Right lobe of liver (tissue), 6 donors: ENCODE results near the gene LYST. TPM values are rescaled to one million over a fixed set of nuclear protein-coding genes. Genes with fewer than 3 reads are reported as not detected.

ENCODE experiments used
- ATAC-seq, 4 donors: fragments of 200-7000 bp; cut with Tn5 transposase; one replicate each; pipeline ENCODE4 v1.9.1; 2020; ENCODE audit warnings: mild to moderate bottlenecking in 4 of 4, moderate library complexity in 4 of 4
- DNase-seq, 3 donors: peaks; one replicate each; pipeline ENCODE4 v3.0.0-alpha.2; 2020
- H3K27ac ChIP-seq, 3 donors: fragments of 200-600 bp; one replicate each; pipeline ENCODE4 v1.8.0; 2022
- H3K27me3 ChIP-seq, 2 donors: fragments of 200-600 bp; one replicate each; pipeline ENCODE4 v1.8.0; 2022
- H3K36me3 ChIP-seq, 4 donors: fragments of 200-600 bp; sonication (generic) in 1 of 4; one replicate each; pipeline versions ENCODE4 v1.5.1 to v1.8.0; 2017 to 2022; ENCODE audit warnings: control low read depth in 1 of 4
- H3K4me1 ChIP-seq, 4 donors: fragments of 200-600 bp; sonication (generic) in 1 of 4; one replicate each; pipeline versions ENCODE4 v1.5.1 to v1.8.0; 2017 to 2022; ENCODE audit warnings: control low read depth in 1 of 4
- H3K4me3 ChIP-seq, 3 donors: fragments of 200-600 bp; one replicate each; pipeline ENCODE4 v1.8.0; 2022
- H3K9me3 ChIP-seq, 4 donors: fragments of 200-600 bp; sonication (generic) in 1 of 4; one replicate each; pipeline versions ENCODE4 v1.5.1 to v1.8.0; 2017 to 2022; ENCODE audit warnings: control low read depth in 1 of 4
- POLR2A ChIP-seq: fragments of 450-650 bp; IDR thresholded peaks from one replicate; pipeline ENCODE4 v1.6.1; 2017; ENCODE audit warnings: antibody characterized with exemption, mild to moderate bottlenecking
- WGBS: methylation state at CpG from one replicate; pipeline ENCODE4 v1.1.6; 2018; ENCODE audit warnings: low coverage, low lambda C conversion rate; ENCODE audit not compliant: insufficient coverage; ENCODE audit errors: missing lambda C conversion rate; 5-methylcytosine and 5-hydroxymethylcytosine counted together
- intact Hi-C, 2 donors: fragments of 100-400 bp; cut with DNase I; formaldehyde crosslinking; loops; one replicate each; pipeline versions ENCODE4 v1.11.2 to v1.14.1; 2022
- total RNA-seq, 6 experiments: library from RNA; depleted of rRNA in 2 of 6; stranded (reverse); fragments of >200 nt in 2 of 6; fragmentation: NEBNext Ultra II Directional in 3 of 6; extraction: Animal tissue kit (Norgen Biotek cat#: 25700) in 3 of 6; gene quantifications; one replicate each; pipeline versions ENCODE4 v1.1.0 to v1.2.4, GENCODE V29; 2016 to 2023
- TF ChIP-seq, protein P1 (sequence below), 4 donors: fragments of 200-600 bp in 3 of 4; fragments of 450-650 bp in 1 of 4; IDR thresholded peaks; one replicate each; pipeline versions ENCODE4 v1.5.1 to v1.8.0; 2016 to 2022; ENCODE audit warnings: antibody characterized with exemption in 4 of 4, mild to moderate bottlenecking in 2 of 4
- donor health status: DM: no; HTN: yes; CAD: no.
- donor health status: DM: no; HTN: no; CAD: no.
- donor health status: DM: no; HTN: no; CAD: no.
- donor health status: DM: no; HTN: yes; CAD: no.
- donor health status: DM: no; HTN: yes; CAD: no.

Gene LYST
- total RNA-seq, 6 experiments from 2014 or later, result 9.0 to 16.6 (median 12.5) TPM

DNA sequence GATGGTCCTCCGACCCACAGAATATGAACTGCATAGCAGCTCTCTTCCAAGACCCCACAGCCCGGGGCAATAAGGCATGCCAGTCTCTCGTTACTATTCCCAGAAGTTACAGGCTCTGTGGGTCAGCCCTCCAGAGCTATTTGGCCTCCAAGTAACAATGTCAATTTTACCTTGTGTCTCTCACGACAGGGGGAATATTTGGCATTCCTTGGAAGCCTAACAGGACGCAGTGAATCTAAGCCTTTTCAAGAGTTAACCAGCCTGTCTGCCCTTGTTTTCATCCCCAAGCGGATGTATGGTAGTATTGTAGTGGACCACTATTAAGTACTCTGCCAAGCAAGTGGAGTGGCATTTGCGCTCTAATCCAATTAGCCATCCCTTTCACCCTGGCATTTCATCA is 192.7 kb downstream of the LYST start:
- Histone ChIP-seq H3K27me3 (no peaks in the 10 kb centered on the region), H3K4me1 (no peaks in the 10 kb centered on the region), H3K9me3 (peaks cover 0 to 12% (median 3%) of the 10 kb centered on the region in 4 donors), H3K27ac (no peak overlapping the region), H3K36me3 (peaks cover 0 to 10% (median 6%) of the 10 kb centered on the region in 4 donors), H3K4me3 (no peak overlapping the region)
- ATAC-seq (no peak), DNase-seq (no peak)
- intact Hi-C loops, result no loop called here
- TF ChIP-seq, protein P1, sequence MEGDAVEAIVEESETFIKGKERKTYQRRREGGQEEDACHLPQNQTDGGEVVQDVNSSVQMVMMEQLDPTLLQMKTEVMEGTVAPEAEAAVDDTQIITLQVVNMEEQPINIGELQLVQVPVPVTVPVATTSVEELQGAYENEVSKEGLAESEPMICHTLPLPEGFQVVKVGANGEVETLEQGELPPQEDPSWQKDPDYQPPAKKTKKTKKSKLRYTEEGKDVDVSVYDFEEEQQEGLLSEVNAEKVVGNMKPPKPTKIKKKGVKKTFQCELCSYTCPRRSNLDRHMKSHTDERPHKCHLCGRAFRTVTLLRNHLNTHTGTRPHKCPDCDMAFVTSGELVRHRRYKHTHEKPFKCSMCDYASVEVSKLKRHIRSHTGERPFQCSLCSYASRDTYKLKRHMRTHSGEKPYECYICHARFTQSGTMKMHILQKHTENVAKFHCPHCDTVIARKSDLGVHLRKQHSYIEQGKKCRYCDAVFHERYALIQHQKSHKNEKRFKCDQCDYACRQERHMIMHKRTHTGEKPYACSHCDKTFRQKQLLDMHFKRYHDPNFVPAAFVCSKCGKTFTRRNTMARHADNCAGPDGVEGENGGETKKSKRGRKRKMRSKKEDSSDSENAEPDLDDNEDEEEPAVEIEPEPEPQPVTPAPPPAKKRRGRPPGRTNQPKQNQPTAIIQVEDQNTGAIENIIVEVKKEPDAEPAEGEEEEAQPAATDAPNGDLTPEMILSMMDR (IDR thresholded peaks at IDR 0.05), result no peak
- TF ChIP-seq POLR2A, result no peak
- WGBS, result 84% methylated on average over 7 of the region's 7 CpGs

DNA sequence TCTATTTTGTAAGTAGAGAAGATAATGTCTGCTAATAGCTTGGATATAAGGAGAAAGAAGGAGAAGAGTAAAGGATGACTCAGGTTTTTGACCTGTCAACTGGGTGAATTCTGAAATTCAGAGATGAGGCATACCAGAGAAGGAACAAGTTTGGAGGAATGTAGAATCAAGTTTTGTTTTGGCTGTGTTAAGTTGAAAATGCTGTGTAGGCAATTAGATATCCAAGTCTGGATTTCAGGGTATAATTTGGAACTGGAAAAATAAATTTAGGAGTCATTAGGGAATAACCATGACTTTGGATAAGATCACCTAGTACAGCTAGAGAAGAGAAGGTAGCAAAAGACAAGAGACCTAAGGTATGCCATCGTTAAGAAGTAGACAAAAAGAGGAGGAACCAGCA is 194.7 kb downstream of the LYST start:
- Histone ChIP-seq H3K4me1 (no peaks in the 10 kb centered on the region), H3K36me3 (peaks cover 0 to 10% (median 7%) of the 10 kb centered on the region in 4 donors), H3K4me3 (no peak overlapping the region), H3K27me3 (no peaks in the 10 kb centered on the region), H3K27ac (no peak overlapping the region), H3K9me3 (peaks cover 0 to 12% (median 3%) of the 10 kb centered on the region in 4 donors)
- ATAC-seq, result no peak
- WGBS, result 75% methylated on average over 1 of the region's 1 CpG
- intact Hi-C loops, result no loop called here
- TF ChIP-seq, protein P1 (IDR thresholded peaks at IDR 0.05), result no peak
- no peak for TF ChIP-seq POLR2A
- no peak for DNase-seq

DNA sequence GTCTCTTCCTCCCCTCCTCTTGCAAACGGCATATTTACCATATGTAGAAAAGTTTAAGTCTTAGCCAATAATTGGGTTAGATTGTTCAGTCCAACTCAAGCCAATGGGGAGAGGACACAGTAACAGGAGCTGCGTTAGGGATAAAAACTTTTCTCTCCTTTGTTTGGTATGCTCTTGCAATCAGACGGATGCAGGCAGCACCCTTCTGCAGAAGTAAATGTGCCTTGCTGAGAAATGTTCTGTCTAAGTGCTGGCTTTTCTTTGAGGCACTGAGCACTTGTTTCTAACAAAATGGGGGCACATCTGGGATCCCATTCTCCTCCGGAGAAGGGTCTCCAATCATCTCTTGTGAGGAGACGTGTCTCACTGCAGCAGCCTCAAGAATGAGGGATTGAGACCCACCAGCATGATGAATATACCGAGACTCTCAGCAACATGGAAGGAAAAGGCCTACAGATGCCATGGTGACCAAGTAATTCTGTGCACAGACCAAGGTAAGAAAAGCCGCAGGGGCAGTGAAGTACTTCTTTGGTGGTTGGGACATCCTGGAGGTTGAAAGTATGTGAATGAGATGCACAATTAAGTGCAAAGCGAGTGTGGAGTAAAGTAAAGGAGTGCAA is 196.4 kb downstream of the LYST start:
- Histone ChIP-seq H3K27me3 (no peaks in the 10 kb centered on the region), H3K9me3 (peaks cover 0 to 12% (median 3%) of the 10 kb centered on the region in 4 donors), H3K27ac (no peak overlapping the region), H3K36me3 (peaks cover 0 to 8% (median 2%) of the 10 kb centered on the region in 4 donors), H3K4me1 (no peaks in the 10 kb centered on the region), H3K4me3 (no peak overlapping the region)
- 94% methylated on average over 7 of the region's 8 CpGs for WGBS
- ATAC-seq (no peak), DNase-seq (no peak)
- TF ChIP-seq, protein P1 (IDR thresholded peaks at IDR 0.05), result no peak
- TF ChIP-seq POLR2A, result no peak
- intact Hi-C loops, result no loop called here

DNA sequence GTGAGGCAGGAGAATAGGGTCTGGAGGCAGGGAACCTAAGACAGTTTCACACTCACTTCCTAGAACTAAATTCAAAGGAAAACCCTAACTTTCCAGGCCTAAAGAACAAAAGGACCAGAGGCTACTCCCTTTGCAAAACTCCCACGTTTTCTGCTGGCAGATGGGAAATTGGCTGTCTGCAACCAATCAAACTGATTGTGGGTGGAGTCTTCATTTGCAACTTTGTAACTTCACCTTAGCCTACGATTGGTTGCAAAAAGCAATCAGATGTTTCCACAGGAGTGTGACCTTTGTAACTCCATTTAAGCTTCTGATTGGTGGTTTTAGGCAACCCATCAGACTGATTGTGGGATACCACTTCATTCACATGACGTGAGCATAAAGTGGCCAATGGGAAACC is 197.4 kb downstream of the LYST start:
- WGBS, result 93% methylated on average over 3 of the region's 3 CpGs
- no peak for ATAC-seq
- Histone ChIP-seq H3K4me3 (no peak overlapping the region), H3K27me3 (no peaks in the 10 kb centered on the region), H3K27ac (no peak overlapping the region), H3K4me1 (no peaks in the 10 kb centered on the region), H3K9me3 (peaks cover 0 to 12% (median 3%) of the 10 kb centered on the region in 4 donors), H3K36me3 (peaks cover 0 to 6% (median 3%) of the 10 kb centered on the region in 4 donors)
- no peak for TF ChIP-seq POLR2A
- TF ChIP-seq, protein P1 (IDR thresholded peaks at IDR 0.05), result no peak
- intact Hi-C loops, result no loop called here
- no peak for DNase-seq
